CD1c-positive myeloid dendritic cell (primary cell): ENCODE measurements around the gene LILRA1.
"Not testable (repeated sequence)": the region's sequence is repeated elsewhere in the genome, so short reads cannot be mapped to it uniquely, and the experiment has no call there.

Source experiments
- DNase-seq: peaks from one replicate; pipeline ENCODE4 v3.0.0-alpha.2; 2016; ENCODE audit errors: extremely low spot score

The LILRA1 gene

DNA sequence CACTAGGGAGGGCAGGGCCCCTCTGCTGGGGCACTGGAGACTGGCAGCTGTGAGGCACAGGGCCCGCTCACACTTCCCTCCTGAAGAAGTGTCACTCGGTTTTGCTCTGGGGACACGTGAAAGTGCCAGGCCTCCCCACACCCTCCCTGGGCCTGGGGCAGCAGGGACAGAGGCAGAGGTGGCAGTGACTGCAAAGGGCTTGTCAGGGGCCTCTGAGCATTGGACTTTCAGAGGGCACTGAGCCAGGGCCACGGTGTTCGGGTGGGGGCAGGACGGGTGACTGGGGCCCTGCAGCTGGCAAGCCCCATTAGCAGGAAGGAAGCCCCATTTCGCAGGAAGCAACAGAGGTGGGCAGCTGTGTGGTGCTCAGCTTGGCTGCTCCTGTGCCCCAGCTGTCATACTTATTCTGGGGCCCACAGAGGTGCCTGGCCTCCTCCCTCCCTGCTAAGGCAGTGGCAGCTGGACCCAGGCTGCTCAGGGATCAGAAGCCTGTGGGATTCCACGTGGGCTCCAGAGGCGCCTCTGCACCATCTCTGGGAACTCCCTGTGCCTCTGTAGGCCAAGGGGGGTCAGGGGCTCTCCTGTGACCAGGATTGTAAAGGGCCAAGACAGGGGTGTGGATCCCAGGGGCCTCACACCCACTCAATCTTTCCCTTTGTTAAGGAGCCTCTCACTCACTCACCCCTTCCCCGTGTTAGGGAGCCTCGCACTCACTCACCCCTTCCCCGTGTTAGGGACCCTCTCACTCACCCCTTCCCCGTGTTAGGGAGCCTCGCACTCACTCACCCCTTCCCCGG is 31.7 kb downstream of the LILRA1 start:
- not testable (repeated sequence) for DNase-seq

GRCh38 chr19:54626757-54627156 is 33.3 kb downstream of the LILRA1 start:
- no peak for DNase-seq

GRCh38 chr19:54627912-54628311 is 34.5 kb downstream of the LILRA1 start:
- DNase-seq = not testable (repeated sequence)

DNA sequence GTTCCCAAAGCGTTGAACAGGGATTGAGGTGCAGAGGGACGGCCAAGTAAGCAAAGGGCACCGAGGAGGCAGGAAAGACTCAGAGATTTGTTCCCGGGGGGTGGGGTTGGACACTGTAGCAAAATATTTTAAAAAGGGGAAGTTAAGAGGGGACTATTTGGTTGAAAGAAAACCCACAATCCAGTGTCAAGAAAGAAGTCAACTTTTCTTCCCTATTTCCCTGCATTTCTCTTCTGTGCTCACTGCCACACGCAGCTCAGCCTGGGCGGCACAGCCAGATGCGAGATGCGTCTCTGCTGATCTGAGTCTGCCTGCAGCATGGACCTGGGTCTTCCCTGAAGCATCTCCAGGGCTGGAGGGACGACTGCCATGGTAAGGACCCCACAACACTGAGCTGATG is 36.8 kb downstream of the LILRA1 start, which contains the start of gene LILRB1:
Gene LILRB1 (plus strand): TSS at position 223 of the 400 bp plus-strand sequence. CDS start 590 bp downstream, outside the sequence.
- DNase-seq = peak; percentile 74

DNA sequence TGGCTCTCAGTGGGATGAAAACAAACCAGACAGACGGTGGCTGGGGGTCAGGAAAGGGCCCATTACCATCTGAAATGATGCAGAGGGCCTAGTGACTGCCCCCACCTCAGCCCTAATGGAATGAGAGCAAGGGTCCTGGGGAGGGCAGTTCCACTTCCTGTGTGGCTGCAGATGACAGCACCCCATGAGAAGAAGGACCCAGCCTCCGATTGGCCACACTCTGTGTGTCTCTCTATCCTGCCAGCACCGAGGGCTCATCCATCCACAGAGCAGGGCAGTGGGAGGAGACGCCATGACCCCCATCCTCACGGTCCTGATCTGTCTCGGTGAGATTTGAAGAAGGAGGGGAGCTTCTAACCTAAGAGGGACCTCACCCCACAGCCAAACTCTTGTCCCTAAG is 37.4 kb downstream of the LILRA1 start:
- no peak for DNase-seq

DNA sequence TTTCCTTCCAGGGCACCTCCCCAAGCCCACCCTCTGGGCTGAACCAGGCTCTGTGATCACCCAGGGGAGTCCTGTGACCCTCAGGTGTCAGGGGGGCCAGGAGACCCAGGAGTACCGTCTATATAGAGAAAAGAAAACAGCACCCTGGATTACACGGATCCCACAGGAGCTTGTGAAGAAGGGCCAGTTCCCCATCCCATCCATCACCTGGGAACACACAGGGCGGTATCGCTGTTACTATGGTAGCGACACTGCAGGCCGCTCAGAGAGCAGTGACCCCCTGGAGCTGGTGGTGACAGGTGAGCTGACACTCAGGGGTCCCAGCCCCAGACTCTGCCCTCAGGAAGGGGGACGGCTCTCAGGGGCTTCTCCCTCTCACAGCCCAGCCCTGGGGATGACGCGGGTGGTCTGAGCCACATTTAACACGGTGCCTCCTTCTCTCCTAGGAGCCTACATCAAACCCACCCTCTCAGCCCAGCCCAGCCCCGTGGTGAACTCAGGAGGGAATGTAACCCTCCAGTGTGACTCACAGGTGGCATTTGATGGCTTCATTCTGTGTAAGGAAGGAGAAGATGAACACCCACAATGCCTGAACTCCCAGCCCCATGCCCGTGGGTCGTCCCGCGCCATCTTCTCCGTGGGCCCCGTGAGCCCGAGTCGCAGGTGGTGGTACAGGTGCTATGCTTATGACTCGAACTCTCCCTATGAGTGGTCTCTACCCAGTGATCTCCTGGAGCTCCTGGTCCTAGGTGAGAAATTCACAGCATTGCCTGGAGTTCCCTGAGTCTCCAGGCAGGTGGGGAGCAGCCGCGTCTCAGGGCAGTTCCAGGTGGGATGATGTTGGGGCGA is 38.3 kb downstream of the LILRA1 start:
- not testable (repeated sequence) for DNase-seq

GRCh38 chr19:54632517-54632916 is 39.1 kb downstream of the LILRA1 start:
- DNase-seq = not testable (repeated sequence)

- DNase-seq = no peak
These were observed 40.0 kb downstream of the LILRA1 start for GRCh38 chr19:54633401-54633800.

DNA sequence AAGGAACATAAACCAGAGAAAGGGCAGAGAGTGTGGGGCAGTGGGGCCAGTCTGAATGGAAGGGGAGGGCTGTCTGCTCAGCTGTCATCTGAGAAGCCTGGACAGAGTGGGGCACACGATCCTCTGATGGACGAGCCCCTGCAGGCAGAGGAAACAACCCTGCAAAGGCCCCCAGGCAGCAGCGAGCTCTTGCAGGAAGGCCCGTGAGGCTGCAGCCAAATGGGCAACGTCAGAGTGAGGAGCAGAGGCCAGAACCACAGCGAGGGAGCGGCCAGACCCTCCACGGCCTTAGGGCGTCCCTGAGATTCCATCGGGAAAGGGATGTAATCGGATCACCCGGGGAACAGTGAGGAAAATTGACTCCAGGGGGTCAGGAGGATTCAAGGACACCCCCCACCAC is 42.6 kb downstream of the LILRA1 start:
- DNase-seq = not testable (repeated sequence)

DNA sequence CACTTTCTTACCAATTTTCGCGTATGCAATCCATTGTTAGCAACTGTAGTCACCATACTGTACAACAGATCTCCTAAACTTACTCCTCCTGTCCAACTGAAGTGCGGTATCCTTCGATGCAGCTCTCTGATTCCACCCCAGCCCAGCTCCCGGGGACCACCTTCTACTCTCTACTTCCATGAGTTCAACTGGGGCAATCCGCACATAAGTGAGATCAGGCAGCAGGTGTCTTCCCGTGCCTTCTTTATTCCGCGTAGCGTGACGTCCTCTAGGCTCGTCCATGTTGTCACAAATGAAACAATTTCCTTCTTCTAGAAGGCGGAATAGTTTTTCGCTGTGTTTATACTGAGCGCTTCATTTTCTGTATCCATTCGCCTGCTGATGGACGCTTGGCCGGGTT is 45.3 kb downstream of the LILRA1 start:
- no peak for DNase-seq

GRCh38 chr19:54642953-54643352 is 49.5 kb downstream of the LILRA1 start:
- DNase-seq = peak; percentile 85

- DNase-seq = peak; percentile 88
These were observed 50.2 kb downstream of the LILRA1 start for GRCh38 chr19:54643583-54643982.

GRCh38 chr19:54644056-54644455 is 50.6 kb downstream of the LILRA1 start:
- peak; percentile 92 for DNase-seq

DNA sequence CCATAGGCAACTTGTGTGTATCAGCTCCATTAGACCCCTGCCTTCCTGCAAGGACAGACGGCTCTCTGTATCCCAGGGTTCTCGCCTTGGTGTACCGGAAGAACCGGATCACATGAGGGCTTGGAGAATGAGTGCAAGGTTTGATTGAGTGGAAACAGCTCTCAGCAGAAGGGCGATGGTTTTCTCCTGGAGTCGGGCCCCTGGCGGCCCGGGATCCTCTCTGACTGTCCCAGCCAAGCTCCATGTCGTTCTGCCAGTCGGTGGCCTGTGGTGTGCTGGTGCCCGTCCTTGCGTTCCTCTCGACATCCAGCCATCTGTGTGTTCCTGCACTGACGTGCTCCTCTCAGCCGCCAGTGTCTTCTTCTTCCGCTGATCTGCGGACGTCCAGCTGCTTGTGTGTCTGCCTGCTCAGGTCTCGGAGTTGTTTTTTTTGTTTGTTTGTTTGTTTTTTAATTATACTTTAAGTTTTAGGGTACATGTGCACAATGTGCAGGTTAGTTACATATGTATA is 53.0 kb downstream of the LILRA1 start:
- no peak for DNase-seq

DNA sequence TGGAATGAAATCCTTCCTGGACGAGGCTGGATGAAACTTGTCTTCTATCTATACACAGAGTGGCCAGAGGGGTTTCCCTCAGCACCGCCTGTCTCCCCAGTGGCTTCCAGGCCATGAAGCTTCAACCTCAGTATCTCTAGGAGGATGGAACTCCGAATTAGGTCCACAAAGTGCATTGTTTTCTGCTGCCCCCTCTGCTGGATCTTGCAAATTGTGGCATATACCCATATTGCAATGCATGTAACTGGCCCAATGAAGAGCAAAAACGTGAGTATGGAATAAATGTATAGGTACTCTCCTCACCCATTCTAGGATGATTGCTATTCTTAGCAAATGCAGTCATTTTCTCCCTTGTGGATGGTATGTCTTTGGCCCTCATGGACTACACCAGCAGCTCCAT is 54.7 kb downstream of the LILRA1 start:
- DNase-seq = no peak

- DNase-seq = peak; percentile 64
These were observed 56.8 kb downstream of the LILRA1 start for GRCh38 chr19:54650108-54650655.
